SK-N-SH (cell line): ENCODE results near the gene AACS. TPM values are rescaled to one million over a fixed set of nuclear protein-coding genes. Genes with fewer than 3 reads are reported as not detected.

Experiments
- CTCF ChIA-PET: fragments of 300-600, 350-600 bp; formaldehyde crosslinking; extraction: SDS; loops from one replicate; lab custom pipeline; 2021; lab: Yijun Ruan, JAX
- POLR2A ChIA-PET: fragments of 350-600 bp; sonication (Branson Sonifier 250); formaldehyde crosslinking; extraction: SDS; loops from one replicate; lab custom pipeline; 2020; ENCODE audit warnings: antibody characterized with exemption, inconsistent platforms; lab: Yijun Ruan, JAX
- DNase-seq: peaks from one replicate; pipeline ENCODE4 v3.0.0; 2012
- H2AFZ ChIP-seq: fragments of 200-600 bp; sonication (generic); 2 replicates; pipeline ENCODE4 v1.8.1; 2016; ENCODE audit warnings: antibody characterized with exemption, mild to moderate bottlenecking, low read depth
- H3F3A ChIP-seq: fragments of 200-600 bp; sonication (generic); replicated peaks from 2 replicates; pipeline ENCODE3; 2016; ENCODE audit warnings: antibody characterized with exemption, mild to moderate bottlenecking; ENCODE audit not compliant: insufficient read depth
- H3K27ac ChIP-seq, 2 experiments: fragments of 200-500 bp in 1 of 2; fragments of 200-600 bp in 1 of 2; sonication (Bioruptor generic) in 1 of 2; sonication (generic), shearing (Covaris generic) in 1 of 2; 2 replicates each; pipeline versions ENCODE4 v1.5.1 to v1.6.1; 2014 to 2016; ENCODE audit warnings: low read depth in 2 of 2, inconsistent platforms in 1 of 2, low read length in 1 of 2, mild to moderate bottlenecking in 1 of 2, mixed read lengths in 1 of 2
- H3K27me3 ChIP-seq: fragments of 200-600 bp; sonication (generic), shearing (Covaris generic); 2 replicates; pipeline ENCODE4 v1.6.1; 2016; ENCODE audit warnings: mixed run types; ENCODE audit not compliant: insufficient read depth
- H3K36me3 ChIP-seq, 2 experiments: fragments of 200-500 bp in 1 of 2; fragments of 200-600 bp in 1 of 2; sonication (Bioruptor generic) in 1 of 2; sonication (generic) in 1 of 2; replicated peaks in 1 of 2; 2 replicates each; pipeline versions ENCODE3 to v1.5.1; 2014 to 2016; ENCODE audit warnings: low read length in 1 of 2, mild to moderate bottlenecking in 1 of 2; ENCODE audit not compliant: insufficient read depth in 2 of 2, control insufficient read depth in 1 of 2
- H3K4me1 ChIP-seq, 2 experiments: fragments of 200-500 bp in 1 of 2; fragments of 200-600 bp in 1 of 2; sonication (Bioruptor generic) in 1 of 2; sonication (generic), shearing (Covaris generic) in 1 of 2; 2 replicates each; pipeline versions ENCODE4 v1.5.1 to v1.6.1; 2014 to 2016; ENCODE audit warnings: low read depth in 1 of 2, low read length in 1 of 2, mixed run types in 1 of 2; ENCODE audit not compliant: insufficient read depth in 2 of 2, control insufficient read depth in 1 of 2
- H3K4me2 ChIP-seq: fragments of 200-600 bp; sonication (generic), shearing (Covaris generic); 2 replicates; pipeline ENCODE4 v1.6.1; 2017; ENCODE audit warnings: mixed run types
- H3K4me3 ChIP-seq, 2 experiments: fragments of 200-500 bp in 1 of 2; fragments of 200-600 bp in 1 of 2; sonication (Bioruptor generic) in 1 of 2; sonication (generic), shearing (Covaris generic) in 1 of 2; 2 replicates each; pipeline versions ENCODE4 v1.5.1 to v1.8.1; 2014 to 2016; ENCODE audit warnings: low read depth in 2 of 2, inconsistent platforms in 1 of 2, low read length in 1 of 2, mild to moderate bottlenecking in 1 of 2, mixed read lengths in 1 of 2, moderate library complexity in 1 of 2
- H3K79me2 ChIP-seq: fragments of 200-600 bp; sonication (generic); 2 replicates; pipeline ENCODE4 v1.8.1; 2017; ENCODE audit warnings: mild to moderate bottlenecking; ENCODE audit not compliant: insufficient read depth
- H3K9ac ChIP-seq: fragments of 200-600 bp; sonication (generic); 2 replicates; pipeline ENCODE4 v1.6.1; 2017; ENCODE audit warnings: mixed run types
- H3K9me2 ChIP-seq: fragments of 200-600 bp; sonication (generic); 2 replicates; pipeline ENCODE4 v1.6.1; 2017; ENCODE audit warnings: mixed run types
- H3K9me3 ChIP-seq: fragments of 200-600 bp; sonication (generic); 2 replicates; pipeline ENCODE4 v1.6.1; 2017; ENCODE audit warnings: mixed run types, mild to moderate bottlenecking, moderate library complexity
- H4K20me1 ChIP-seq: fragments of 200-600 bp; sonication (generic); 2 replicates; pipeline ENCODE4 v1.6.1; 2017; ENCODE audit warnings: mild to moderate bottlenecking, mixed run types; ENCODE audit not compliant: insufficient read depth
- CHD2 ChIP-seq: fragments of 150-350 bp; IDR thresholded peaks from 2 replicates; pipeline ENCODE4 v1.6.1; 2018; ENCODE audit warnings: low read length; ENCODE audit not compliant: partially characterized antibody
- CTCF ChIP-seq: fragments of 200-600 bp; sonication (generic); IDR thresholded peaks from 2 replicates; pipeline ENCODE4 v1.6.1; 2017; ENCODE audit warnings: antibody characterized with exemption, mild to moderate bottlenecking, moderate library complexity
- ELF1 ChIP-seq: IDR thresholded peaks from 2 replicates; pipeline ENCODE4 v1.4.0; 2012
- FOSL2 ChIP-seq: IDR thresholded peaks from 2 replicates; pipeline ENCODE4 v1.4.0; 2012; ENCODE audit warnings: low read depth, mild to moderate bottlenecking, moderate library complexity, borderline replicate concordance
- FOXM1 ChIP-seq: IDR thresholded peaks from 2 replicates; pipeline ENCODE4 v1.4.0; 2012; ENCODE audit warnings: low read depth, mild to moderate bottlenecking
- GABPA ChIP-seq: IDR thresholded peaks from 2 replicates; pipeline ENCODE4 v1.4.0; 2012; ENCODE audit warnings: low read depth, mild to moderate bottlenecking
- POLR2AphosphoS5 ChIP-seq: IDR thresholded peaks from 2 replicates; pipeline ENCODE4 v1.6.1; 2012; ENCODE audit warnings: low read depth, low read length
- RAD21 ChIP-seq: IDR thresholded peaks from 2 replicates; pipeline ENCODE4 v1.6.1; 2012; ENCODE audit warnings: mild to moderate bottlenecking, low read length
- RFX5 ChIP-seq: IDR thresholded peaks from 2 replicates; pipeline ENCODE4 v1.6.1; 2012; ENCODE audit warnings: mild to moderate bottlenecking, improper control_type of control experiment, low read length
- RXRA ChIP-seq: IDR thresholded peaks from 2 replicates; pipeline ENCODE4 v1.4.0; 2012; ENCODE audit warnings: low read depth, mild to moderate bottlenecking, borderline replicate concordance
- SIN3A ChIP-seq: IDR thresholded peaks from 2 replicates; pipeline ENCODE4 v1.6.1; 2012; ENCODE audit warnings: low read depth, mild to moderate bottlenecking, low read length, moderate library complexity, borderline replicate concordance
- TAF1 ChIP-seq: IDR thresholded peaks from 2 replicates; pipeline ENCODE4 v1.6.1; 2012; ENCODE audit warnings: low read depth, mild to moderate bottlenecking, low read length, moderate library complexity, borderline replicate concordance
- TEAD4 ChIP-seq: IDR thresholded peaks from 2 replicates; pipeline ENCODE4 v1.4.0; 2012; ENCODE audit warnings: mild to moderate bottlenecking, borderline replicate concordance; ENCODE audit not compliant: insufficient read depth
- WGBS: methylation state at CpG from one replicate; pipeline ENCODE4 v1.1.6; 2017; ENCODE audit warnings: low lambda C conversion rate; 5-methylcytosine and 5-hydroxymethylcytosine counted together
- polyA plus RNA-seq, 3 experiments: library from polyadenylated mRNA; depleted of rRNA; stranded (reverse); fragments of >200 nt; gene quantifications; 2 replicates each; pipeline ENCODE4 v1.2.3, GENCODE V29; 2012
- TF ChIP-seq, protein P1 (sequence below): IDR thresholded peaks from 2 replicates; pipeline ENCODE4 v1.4.0; 2012; ENCODE audit warnings: low read depth
- TF ChIP-seq, protein P2 (sequence below): fragments of 150-350 bp; IDR thresholded peaks from 2 replicates; pipeline ENCODE4 v1.6.1; 2017; ENCODE audit warnings: antibody characterized with exemption, low read length, low read depth, borderline replicate concordance

AACS gene
- polyA plus RNA-seq, 1 of the 3 experiments (the other 2 are of a cell fraction): 17.3 TPM

DNA sequence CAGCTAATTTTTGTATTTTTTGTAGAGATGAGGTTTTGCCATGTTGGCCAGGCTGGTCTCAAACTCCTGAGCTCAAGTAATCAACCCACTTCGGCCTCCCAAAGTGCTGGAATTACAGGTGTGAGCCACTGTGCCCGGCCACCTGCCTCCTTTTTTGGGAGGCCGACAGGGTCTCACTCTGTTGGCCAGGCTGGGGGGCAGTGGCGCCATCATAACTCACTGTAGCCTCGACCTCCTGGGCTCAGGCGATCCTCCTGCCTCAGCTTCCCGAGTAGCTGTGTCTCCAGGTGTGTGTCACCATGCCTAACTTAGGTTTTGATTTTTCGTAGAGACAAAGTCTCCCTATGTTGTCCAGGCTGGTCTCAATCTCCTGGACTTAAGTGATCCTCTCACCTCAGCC, 70.7 kb downstream of the AACS start (continued):
- TF ChIP-seq CHD2 (no peak), RFX5 (no peak), ELF1 (no peak)
- TF ChIP-seq, protein P1, sequence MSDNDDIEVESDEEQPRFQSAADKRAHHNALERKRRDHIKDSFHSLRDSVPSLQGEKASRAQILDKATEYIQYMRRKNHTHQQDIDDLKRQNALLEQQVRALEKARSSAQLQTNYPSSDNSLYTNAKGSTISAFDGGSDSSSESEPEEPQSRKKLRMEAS: no peak

GRCh38 chr12:125136702-125137101, 71.5 kb downstream of the AACS start:
- Histone ChIP-seq H3K4me2 (no peak overlapping the region), H3K36me3 (peaks cover 6 to 7% of the 10 kb centered on the region in 2 experiments), H3F3A (peaks cover 17% of the 10 kb centered on the region), H3K79me2 (no peaks in the 10 kb centered on the region), H3K9me3 (no peaks in the 10 kb centered on the region), H3K9me2 (no peaks in the 10 kb centered on the region), H3K27ac (no peak overlapping the region), H3K9ac (no peak overlapping the region), H3K4me1 (peaks cover 0 to 12% of the 10 kb centered on the region in 2 experiments; a peak in 1 of 4 replicates), H4K20me1 (no peaks in the 10 kb centered on the region), H3K4me3 (no peak overlapping the region), H2AFZ (no peak overlapping the region), H3K27me3 (no peaks in the 10 kb centered on the region)
- ChIA-PET CTCF (no interaction called here), POLR2A (no interaction called here)
- TF ChIP-seq, protein P2, sequence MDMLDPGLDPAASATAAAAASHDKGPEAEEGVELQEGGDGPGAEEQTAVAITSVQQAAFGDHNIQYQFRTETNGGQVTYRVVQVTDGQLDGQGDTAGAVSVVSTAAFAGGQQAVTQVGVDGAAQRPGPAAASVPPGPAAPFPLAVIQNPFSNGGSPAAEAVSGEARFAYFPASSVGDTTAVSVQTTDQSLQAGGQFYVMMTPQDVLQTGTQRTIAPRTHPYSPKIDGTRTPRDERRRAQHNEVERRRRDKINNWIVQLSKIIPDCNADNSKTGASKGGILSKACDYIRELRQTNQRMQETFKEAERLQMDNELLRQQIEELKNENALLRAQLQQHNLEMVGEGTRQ: no peak
- TF ChIP-seq, protein P1: no peak
- 95% methylated on average over 12 of the region's 19 CpGs for WGBS
- DNase-seq: no peak

- H3K4me3 ChIP-seq: no peak overlapping the region
- H3K27ac ChIP-seq: no peak overlapping the region
- 95% methylated on average over 17 of the region's 17 CpGs for WGBS
- TF ChIP-seq RAD21 (no peak), TEAD4 (no peak), GABPA (no peak), SIN3A (no peak), FOXM1 (no peak), FOSL2 (no peak), CTCF (no peak), POLR2AphosphoS5 (no peak), TAF1 (no peak), CHD2 (no peak), RXRA (no peak)
- TF ChIP-seq, protein P1: no peak
- no peaks in the 10 kb centered on the region for H3K79me2 ChIP-seq
- no peaks in the 10 kb centered on the region for H4K20me1 ChIP-seq
- H3K4me2 ChIP-seq: no peak overlapping the region
- no peak overlapping the region for H2AFZ ChIP-seq
- H3K9me3 ChIP-seq: no peaks in the 10 kb centered on the region
- peaks cover 17% of the 10 kb centered on the region for H3F3A ChIP-seq
- no peak for DNase-seq
- peaks cover 6 to 7% of the 10 kb centered on the region in 2 experiments for H3K36me3 ChIP-seq
- H3K9me2 ChIP-seq: no peaks in the 10 kb centered on the region
- no peaks in the 10 kb centered on the region for H3K27me3 ChIP-seq
- H3K4me1 ChIP-seq: peaks cover 0 to 12% of the 10 kb centered on the region in 2 experiments; a peak in 2 of 4 replicates
- H3K9ac ChIP-seq: no peak overlapping the region
- ChIA-PET POLR2A (no interaction called here), CTCF (no interaction called here)
Measured at GRCh38 chr12:125137766-125138344, 72.6 kb downstream of the AACS start.
